ENCODE results near the gene C2orf92. TPM values are rescaled to one million over a fixed set of nuclear protein-coding genes. Genes with fewer than 3 reads are reported as not detected.

Gene C2orf92
- total RNA-seq, 6 donors from 2014 or later, result 9.1 to 45.1 (median 23.1) TPM

GRCh38 chr2:97656905-97657587, 12.5 kb upstream of the C2orf92 start:
- DNase-seq, result peak in 1 of 2 donors; percentile 32
- TF ChIP-seq, protein P1, sequence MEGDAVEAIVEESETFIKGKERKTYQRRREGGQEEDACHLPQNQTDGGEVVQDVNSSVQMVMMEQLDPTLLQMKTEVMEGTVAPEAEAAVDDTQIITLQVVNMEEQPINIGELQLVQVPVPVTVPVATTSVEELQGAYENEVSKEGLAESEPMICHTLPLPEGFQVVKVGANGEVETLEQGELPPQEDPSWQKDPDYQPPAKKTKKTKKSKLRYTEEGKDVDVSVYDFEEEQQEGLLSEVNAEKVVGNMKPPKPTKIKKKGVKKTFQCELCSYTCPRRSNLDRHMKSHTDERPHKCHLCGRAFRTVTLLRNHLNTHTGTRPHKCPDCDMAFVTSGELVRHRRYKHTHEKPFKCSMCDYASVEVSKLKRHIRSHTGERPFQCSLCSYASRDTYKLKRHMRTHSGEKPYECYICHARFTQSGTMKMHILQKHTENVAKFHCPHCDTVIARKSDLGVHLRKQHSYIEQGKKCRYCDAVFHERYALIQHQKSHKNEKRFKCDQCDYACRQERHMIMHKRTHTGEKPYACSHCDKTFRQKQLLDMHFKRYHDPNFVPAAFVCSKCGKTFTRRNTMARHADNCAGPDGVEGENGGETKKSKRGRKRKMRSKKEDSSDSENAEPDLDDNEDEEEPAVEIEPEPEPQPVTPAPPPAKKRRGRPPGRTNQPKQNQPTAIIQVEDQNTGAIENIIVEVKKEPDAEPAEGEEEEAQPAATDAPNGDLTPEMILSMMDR (IDR thresholded peaks at IDR 0.05), result no peak
- no peak for TF ChIP-seq POLR2AphosphoS5 (IDR thresholded peaks at IDR 0.05)
- Histone ChIP-seq H3K36me3 (peaks cover 11 to 69% (median 40%) of the 10 kb centered on the region in 4 donors), H3K4me1 (peaks cover 1 to 15% (median 14%) of the 10 kb centered on the region in 4 donors), H3K9me3 (no peaks in the 10 kb centered on the region), H3K4me3 (no peak overlapping the region), H3K27me3 (no peaks in the 10 kb centered on the region), H3K27ac (no peak overlapping the region)
- ATAC-seq (ENCODE audit: low FRiP score in 2 of 2), result no peak
- 80 to 89% methylated on average over 12 to 15 of the region's 15 CpGs for WGBS, 2 donors

DNA sequence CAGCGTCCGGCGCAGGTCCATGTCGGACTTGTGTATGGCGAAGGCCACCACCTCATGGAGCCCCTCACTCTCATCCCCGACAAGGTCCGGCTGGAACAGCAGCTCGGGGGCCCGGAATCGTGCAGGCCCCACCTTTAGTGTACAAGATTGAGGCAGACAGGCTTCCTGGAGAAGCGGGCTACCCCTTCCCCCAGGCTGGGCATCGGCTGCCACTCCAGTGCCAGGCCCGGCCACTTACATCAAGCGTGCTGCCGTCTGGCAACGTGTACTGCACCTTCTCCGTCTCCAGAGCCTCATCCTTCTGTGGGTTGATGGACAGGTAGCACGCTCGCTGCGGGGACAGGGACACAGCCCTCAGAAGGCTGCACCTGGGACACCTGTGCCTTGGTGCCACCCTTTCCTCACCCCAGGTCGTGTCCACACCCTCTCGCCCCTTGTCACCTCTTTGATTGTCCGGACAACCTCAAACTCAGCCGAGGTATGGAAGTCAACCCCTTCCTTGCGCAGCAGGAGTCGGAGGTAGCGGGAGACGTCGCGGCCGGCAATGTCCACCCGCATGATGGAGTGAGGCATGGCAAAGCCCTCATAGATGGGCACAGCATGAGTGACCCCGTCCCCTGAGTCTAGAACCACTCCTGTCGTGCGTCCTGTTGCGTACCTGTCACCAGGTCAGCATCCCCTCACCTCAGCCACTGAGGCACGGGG, 11.4 kb upstream of the C2orf92 start:
- ATAC-seq (ENCODE audit: low FRiP score in 2 of 2) (no peak), DNase-seq (peak in 1 of 2 donors; percentile 72)
- H3K27me3 ChIP-seq, result no peaks in the 10 kb centered on the region
- H3K9me3 ChIP-seq, result no peaks in the 10 kb centered on the region
- peaks cover 12 to 26% (median 22%) of the 10 kb centered on the region in 4 donors for H3K4me1 ChIP-seq
- TF ChIP-seq EP300 (IDR thresholded peaks at IDR 0.05) (no peak), POLR2AphosphoS5 (IDR thresholded peaks at IDR 0.05) (no peak), POLR2A (IDR thresholded peaks at IDR 0.05) (no peak)
- TF ChIP-seq, protein P1 (IDR thresholded peaks at IDR 0.05), result no peak
- H3K36me3 ChIP-seq, result peaks cover 11 to 68% (median 40%) of the 10 kb centered on the region in 4 donors
- WGBS, 2 donors, result 94 to 97% methylated on average over 33 to 37 of the region's 37 CpGs
- H3K27ac ChIP-seq, result no peak overlapping the region
- no peak overlapping the region for H3K4me3 ChIP-seq

DNA sequence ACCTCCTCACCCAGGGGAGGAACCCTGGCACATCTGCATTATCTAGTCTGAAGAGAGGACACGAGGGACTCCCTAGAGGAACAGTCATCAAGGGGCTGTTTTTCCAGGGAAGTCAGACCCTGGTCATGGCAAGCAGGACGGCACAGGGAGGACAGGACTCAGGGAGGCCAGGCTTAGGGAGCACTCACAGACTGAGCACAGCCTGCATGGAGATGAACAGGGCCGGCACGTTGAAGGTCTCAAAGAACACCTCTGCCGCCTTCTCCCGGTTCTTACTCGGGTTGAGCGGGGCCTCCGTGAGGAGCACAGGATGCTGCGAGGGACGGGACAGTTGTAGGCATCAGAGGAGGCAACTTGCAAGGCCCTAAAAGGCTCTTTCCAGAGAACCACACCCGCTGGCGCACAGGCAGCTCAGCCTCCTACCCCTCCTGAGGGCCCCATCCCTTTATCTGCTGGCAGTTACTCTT, 10.8 kb upstream of the C2orf92 start:
- 95 to 96% methylated on average over 13 of the region's 13 CpGs for WGBS, 2 donors
- no peaks in the 10 kb centered on the region for H3K9me3 ChIP-seq
- no peak for DNase-seq
- H3K4me3 ChIP-seq, result no peak overlapping the region
- H3K4me1 ChIP-seq, result peaks cover 12 to 26% (median 23%) of the 10 kb centered on the region in 4 donors
- no peak for ATAC-seq (ENCODE audit: low FRiP score in 2 of 2)
- TF ChIP-seq EP300 (IDR thresholded peaks at IDR 0.05) (no peak), POLR2A (IDR thresholded peaks at IDR 0.05) (no peak), POLR2AphosphoS5 (IDR thresholded peaks at IDR 0.05) (no peak)
- TF ChIP-seq, protein P1 (IDR thresholded peaks at IDR 0.05), result no peak
- H3K36me3 ChIP-seq, result peaks cover 11 to 66% (median 40%) of the 10 kb centered on the region in 4 donors
- H3K27ac ChIP-seq, result no peak overlapping the region
- H3K27me3 ChIP-seq, result no peaks in the 10 kb centered on the region

DNA sequence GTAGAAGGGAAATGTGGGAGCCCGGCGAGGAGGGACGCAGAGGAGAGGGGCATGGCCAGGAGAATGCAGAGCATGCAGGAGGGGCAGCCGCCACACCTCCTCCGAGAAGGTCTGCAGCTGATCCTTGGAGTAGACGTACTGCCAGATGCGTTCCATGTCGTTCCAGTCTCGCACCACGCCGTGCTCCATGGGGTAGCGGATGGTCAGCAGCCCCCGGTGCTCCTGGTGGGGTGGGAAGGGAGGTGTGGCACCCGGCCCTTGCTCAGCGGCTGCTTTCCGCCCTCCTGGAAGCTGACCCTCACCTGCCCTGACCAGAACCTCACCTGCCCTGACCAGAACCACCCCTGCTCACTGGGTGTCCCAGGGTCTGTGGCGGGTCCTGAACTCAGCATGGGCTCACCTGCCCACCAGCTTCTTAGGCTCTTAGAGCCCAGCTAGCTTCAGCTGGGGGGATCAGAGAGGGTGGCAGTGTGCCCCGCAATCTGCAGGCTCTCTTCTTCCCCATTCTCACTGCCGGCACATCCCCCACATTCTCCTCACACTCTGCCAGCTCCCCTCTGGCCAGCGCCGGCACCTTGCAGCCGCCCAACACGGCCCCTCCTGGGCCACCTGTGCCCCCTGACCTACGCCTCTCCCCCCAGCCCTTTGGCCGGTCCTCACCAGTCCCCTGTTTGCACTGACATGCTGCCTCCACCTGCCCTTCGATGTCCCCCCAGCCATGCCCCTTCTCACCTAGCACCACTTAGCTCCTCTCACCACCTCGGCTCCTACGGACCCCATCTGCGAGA, 10.1 kb upstream of the C2orf92 start:
- Histone ChIP-seq H3K9me3 (no peaks in the 10 kb centered on the region), H3K27me3 (no peaks in the 10 kb centered on the region), H3K36me3 (peaks cover 11 to 59% (median 39%) of the 10 kb centered on the region in 4 donors), H3K27ac (no peak overlapping the region), H3K4me1 (peaks cover 12 to 26% (median 23%) of the 10 kb centered on the region in 4 donors), H3K4me3 (no peak overlapping the region)
- peak in 1 of 2 donors; percentile 64 for DNase-seq
- TF ChIP-seq, protein P1 (IDR thresholded peaks at IDR 0.05), result no peak
- TF ChIP-seq EP300 (IDR thresholded peaks at IDR 0.05) (no peak), POLR2A (IDR thresholded peaks at IDR 0.05) (no peak), POLR2AphosphoS5 (IDR thresholded peaks at IDR 0.05) (no peak)
- WGBS, 2 donors, result 92 to 96% methylated on average over 29 of the region's 29 CpGs
- ATAC-seq (ENCODE audit: low FRiP score in 2 of 2), result no peak
